OCI-LY3 (cell line): ENCODE measurements around the gene FNDC10.

ENCODE experiments used
- CTCF ChIP-seq: fragments of 200-600, 300-600 bp; sonication (generic); IDR thresholded peaks from 2 replicates; pipeline ENCODE4 v1.5.1; 2014; ENCODE audit warnings: antibody characterized with exemption, low read length, low read depth
- EZH2phosphoT487 ChIP-seq: fragments of 200-600 bp; shearing (Covaris generic); IDR thresholded peaks from 2 replicates; pipeline ENCODE4 v1.6.1; 2018; ENCODE audit warnings: antibody characterized with exemption, mixed run types, low read depth

GRCh38 chr1:1631782-1632420 is 32.0 kb upstream of the FNDC10 start, which contains the start of gene MMP23B:
- TF ChIP-seq CTCF, result no peak
- TF ChIP-seq EZH2phosphoT487, result no peak
